Vagina (tissue), 2 donors: ENCODE measurements around the gene GMEB1. TPM values are rescaled to one million over a fixed set of nuclear protein-coding genes. Genes with fewer than 3 reads are reported as not detected.
A peak's percentile ranks its signal among the peaks of the same experiment; 100 is the strongest.
"Not testable (repeated sequence)": the region's sequence is repeated elsewhere in the genome, so short reads cannot be mapped to it uniquely, and the experiment has no call there.

Experiments used
- DNase-seq, 2 donors: peaks; one replicate each; pipeline ENCODE4 v3.0.0-alpha.2; 2017; ENCODE audit errors: extremely low spot score in 2 of 2
- H3K27ac ChIP-seq: fragments of 200-600 bp; sonication (generic); one replicate; pipeline ENCODE4 v1.5.1; 2019
- H3K27me3 ChIP-seq: fragments of 200-600 bp; sonication (generic); one replicate; pipeline ENCODE4 v1.5.1; 2019
- H3K36me3 ChIP-seq, 2 donors: fragments of 200-600 bp; sonication (generic); one replicate each; pipeline ENCODE4 v1.5.1; 2017 to 2019
- H3K4me1 ChIP-seq: fragments of 200-600 bp; sonication (generic); one replicate; pipeline ENCODE4 v1.5.1; 2019
- H3K4me3 ChIP-seq, 2 donors: fragments of 200-600 bp; sonication (generic); 1 replicate in 1 of 2; 2 replicates in 1 of 2; pipeline ENCODE4 v1.5.1; 2016 to 2019
- H3K9me3 ChIP-seq: fragments of 200-600 bp; sonication (generic); one replicate; pipeline ENCODE4 v1.5.1; 2019
- CTCF ChIP-seq, 3 experiments: fragments of 450-650 bp in 2 of 3; fragments of 200-600 bp in 1 of 3; sonication (generic) in 1 of 3; IDR thresholded peaks; one replicate each; pipeline ENCODE4 v1.5.1; 2017 to 2019; ENCODE audit warnings: antibody characterized with exemption in 3 of 3, mild to moderate bottlenecking in 2 of 3, moderate library complexity in 2 of 3
- POLR2A ChIP-seq, 2 donors: fragments of 450-650 bp; IDR thresholded peaks; one replicate each; pipeline ENCODE4 v1.6.1; 2017; ENCODE audit warnings: antibody characterized with exemption in 2 of 2, mild to moderate bottlenecking in 2 of 2, moderate library complexity in 2 of 2
- POLR2AphosphoS5 ChIP-seq, 2 donors: sonication (generic); formaldehyde crosslinking; IDR thresholded peaks; one replicate each; pipeline ENCODE4 v1.9.0; 2017; ENCODE audit warnings: antibody characterized with exemption in 2 of 2, mild to moderate bottlenecking in 2 of 2, low read depth in 1 of 2; ENCODE audit not compliant: insufficient read depth in 1 of 2
- intact Hi-C: fragments of 100-400 bp; cut with DNase I; formaldehyde crosslinking; loops from one replicate; pipeline ENCODE4 v1.15.1; 2023
- total RNA-seq: library from RNA; depleted of rRNA; stranded (reverse); fragments of >200 nt; gene quantifications from one replicate; pipeline ENCODE4 v1.2.3, GENCODE V29; 2016

The GMEB1 gene
- total RNA-seq, 1 donor from 2014 or later = 11.0 TPM

GRCh38 chr1:28642847-28643635 lies 25.5 kb upstream of the GMEB1 start, which contains the start of gene TAF12:
TAF12 (minus strand) TSS chr1:28643067; CDS start chr1:28622081, 20,986 bp downstream.
- H3K36me3 ChIP-seq = no peaks in the 10 kb centered on the region
- peak in 1 of 2 donors; percentile 84 for TF ChIP-seq POLR2A (IDR thresholded peaks at IDR 0.05)
- TF ChIP-seq CTCF (IDR thresholded peaks at IDR 0.05) = peak in 2 of 3 experiments; percentile 39 to 44
- TF ChIP-seq POLR2AphosphoS5 (IDR thresholded peaks at IDR 0.05; ENCODE audit: insufficient read depth in 1 of 2, low read depth in 1 of 2) = peak; percentile 98
- no peaks in the 10 kb centered on the region for H3K27me3 ChIP-seq
- intact Hi-C loops = loop anchor here (10.0 kb wide), 2 partner anchors 92 to 232 kb away; partner anchors contain the start of gene YTHDF2
- peak; percentile 97 for DNase-seq
- peaks cover 53% of the 10 kb centered on the region for H3K4me1 ChIP-seq
- peak within 1 kb of the TSS; percentile 92 for H3K4me3 ChIP-seq
- H3K27ac ChIP-seq = peak within 1 kb of the TSS; percentile 90
- H3K9me3 ChIP-seq = no peaks in the 10 kb centered on the region

- peaks cover 58% of the 10 kb centered on the region for H3K4me1 ChIP-seq
- H3K36me3 ChIP-seq = no peaks in the 10 kb centered on the region
- no peak for DNase-seq
- no peaks in the 10 kb centered on the region for H3K9me3 ChIP-seq
- TF ChIP-seq POLR2AphosphoS5 (IDR thresholded peaks at IDR 0.05; ENCODE audit: insufficient read depth in 1 of 2, low read depth in 1 of 2) = no peak
- TF ChIP-seq POLR2A (IDR thresholded peaks at IDR 0.05) = no peak
- TF ChIP-seq CTCF (IDR thresholded peaks at IDR 0.05) = no peak
- peak overlapping the region in 1 of 2 donors; percentile 92 for H3K4me3 ChIP-seq
- peak overlapping the region; percentile 90 for H3K27ac ChIP-seq
- H3K27me3 ChIP-seq = no peaks in the 10 kb centered on the region
- intact Hi-C loops = loop anchor here (10.0 kb wide), 2 partner anchors 90 to 230 kb away; partner anchors contain the start of gene YTHDF2
Measured at GRCh38 chr1:28644494-28644893, 24.1 kb upstream of the GMEB1 start.

GRCh38 chr1:28645406-28645805 lies 23.2 kb upstream of the GMEB1 start:
- H3K27me3 ChIP-seq, H3K4me3 ChIP-seq, H3K27ac ChIP-seq, H3K9me3 ChIP-seq, DNase-seq, H3K36me3 ChIP-seq: not testable (repeated sequence)
- peaks cover 50% of the 10 kb centered on the region for H3K4me1 ChIP-seq
- intact Hi-C loops = loop anchor here (10.0 kb wide), 2 partner anchors 89 to 229 kb away; partner anchors contain the start of gene YTHDF2

- peaks cover 43% of the 10 kb centered on the region for H3K4me1 ChIP-seq
- TF ChIP-seq POLR2A (IDR thresholded peaks at IDR 0.05) (no peak), POLR2AphosphoS5 (IDR thresholded peaks at IDR 0.05; ENCODE audit: insufficient read depth in 1 of 2, low read depth in 1 of 2) (no peak), CTCF (IDR thresholded peaks at IDR 0.05) (no peak)
- intact Hi-C loops = loop anchor here (10.0 kb wide), 2 partner anchors 89 to 229 kb away; partner anchors contain the start of gene YTHDF2
- DNase-seq = no peak
- H3K4me3 ChIP-seq = no peak overlapping the region
- peak overlapping the region; percentile 88 for H3K27ac ChIP-seq
- H3K9me3 ChIP-seq = no peaks in the 10 kb centered on the region
- H3K27me3 ChIP-seq = no peaks in the 10 kb centered on the region
- no peaks in the 10 kb centered on the region for H3K36me3 ChIP-seq
Measured at GRCh38 chr1:28646040-28646439, 22.5 kb upstream of the GMEB1 start.

- H3K9me3 ChIP-seq = no peaks in the 10 kb centered on the region
- no peaks in the 10 kb centered on the region for H3K36me3 ChIP-seq
- peaks cover 32% of the 10 kb centered on the region for H3K4me1 ChIP-seq
- intact Hi-C loops = loop anchor here (10.0 kb wide), 2 partner anchors 87 to 227 kb away; partner anchors contain the start of gene YTHDF2
- no peaks in the 10 kb centered on the region for H3K27me3 ChIP-seq
- no peak for TF ChIP-seq POLR2A (IDR thresholded peaks at IDR 0.05)
- no peak for TF ChIP-seq CTCF (IDR thresholded peaks at IDR 0.05)
- peak; percentile 92 to 98 for TF ChIP-seq POLR2AphosphoS5 (IDR thresholded peaks at IDR 0.05; ENCODE audit: insufficient read depth in 1 of 2, low read depth in 1 of 2)
- peak overlapping the region; percentile 88 for H3K27ac ChIP-seq
- DNase-seq = peak in 1 of 2 donors; percentile 94
- H3K4me3 ChIP-seq = peak overlapping the region; percentile 39 to 42
Measured at GRCh38 chr1:28648008-28648473, 20.5 kb upstream of the GMEB1 start.
